ENCODE measurements around the gene CD151.

CD151 gene

GRCh38 chr11:832529-833113, at the start of gene CD151:
Gene CD151 (plus strand): TSS chr11:832952. CDS start chr11:836070, 3,118 bp downstream.
- peak; percentile 55 to 68 for DNase-seq

- no peak for DNase-seq
Measured at GRCh38 chr11:783581-784015, 49.2 kb upstream of the CD151 start.

GRCh38 chr11:786235-787083, 46.3 kb upstream of the CD151 start:
- DNase-seq, result no peak

GRCh38 chr11:787084-787675, 45.6 kb upstream of the CD151 start:
- DNase-seq, result no peak

GRCh38 chr11:788009-788640, 44.6 kb upstream of the CD151 start:
- no peak for DNase-seq

GRCh38 chr11:788953-789940, 43.5 kb upstream of the CD151 start:
- no peak for DNase-seq

- DNase-seq, result peak in 1 of 2 donors; percentile 43
Measured at GRCh38 chr11:789943-790342, 42.8 kb upstream of the CD151 start, which contains the start of gene CEND1. Gene CEND1 (minus strand): TSS chr11:790090. CDS start chr11:788576, 1,514 bp downstream.

GRCh38 chr11:790721-791564, 41.8 kb upstream of the CD151 start:
- DNase-seq, result no peak

GRCh38 chr11:791658-792534, 40.9 kb upstream of the CD151 start:
- no peak for DNase-seq

GRCh38 chr11:792535-792821, 40.3 kb upstream of the CD151 start:
- no peak for DNase-seq

- DNase-seq, result no peak
Measured at GRCh38 chr11:792873-793272, 39.9 kb upstream of the CD151 start.

- no peak for DNase-seq
Measured at GRCh38 chr11:793556-793955, 39.2 kb upstream of the CD151 start.

- no peak for DNase-seq
Measured at GRCh38 chr11:794013-794765, 38.6 kb upstream of the CD151 start.

GRCh38 chr11:794766-795633, 37.8 kb upstream of the CD151 start:
- DNase-seq, result no peak

GRCh38 chr11:795634-796564, 36.9 kb upstream of the CD151 start:
- peak; percentile 85 to 87 for DNase-seq

- no peak for DNase-seq
Measured at GRCh38 chr11:796565-797295, 36.0 kb upstream of the CD151 start.
